ENCODE measurements around the gene CTNNA2. TPM values are rescaled to one million over a fixed set of nuclear protein-coding genes. Genes with fewer than 3 reads are reported as not detected.

CTNNA2 gene
- total RNA-seq, 4 donors from 2014 or later, result 0.40 to 1.7 (median 1.5) TPM; not detected in 1

DNA sequence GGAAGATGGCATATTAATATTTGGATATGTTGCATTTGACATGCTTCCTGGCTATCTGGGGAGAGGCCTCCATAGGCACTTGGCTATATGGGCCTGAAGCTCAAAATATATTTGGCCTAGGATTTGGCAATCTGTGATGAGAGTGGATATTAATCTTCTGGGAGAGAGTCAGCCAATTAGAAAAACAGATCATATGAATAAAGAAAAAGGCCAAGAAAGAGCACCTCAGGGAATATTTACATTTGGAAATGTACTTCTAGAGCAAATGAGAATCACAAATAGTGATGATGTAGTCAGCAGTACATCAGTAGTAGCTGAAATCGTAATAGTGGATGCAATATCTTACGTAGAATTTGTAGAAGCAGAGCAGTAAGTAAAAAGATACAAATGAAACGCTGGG, 277.0 kb downstream of the CTNNA2 start:
- Histone ChIP-seq H3K4me1 (peaks cover 0 to 17% (median 5%) of the 10 kb centered on the region in 4 donors), H3K4me3 (no peak overlapping the region), H3K27me3 (no peaks in the 10 kb centered on the region), H3K36me3 (no peaks in the 10 kb centered on the region), H3K9me3 (no peaks in the 10 kb centered on the region), H3K27ac (peak overlapping the region in 1 of 4 donors; percentile 6)
- no peak for DNase-seq
- TF ChIP-seq EP300 (IDR thresholded peaks at IDR 0.05; ENCODE audit: low read depth) (no peak), POLR2AphosphoS5 (IDR thresholded peaks at IDR 0.05) (no peak), POLR2A (IDR thresholded peaks at IDR 0.05) (no peak)
- TF ChIP-seq, protein P1, sequence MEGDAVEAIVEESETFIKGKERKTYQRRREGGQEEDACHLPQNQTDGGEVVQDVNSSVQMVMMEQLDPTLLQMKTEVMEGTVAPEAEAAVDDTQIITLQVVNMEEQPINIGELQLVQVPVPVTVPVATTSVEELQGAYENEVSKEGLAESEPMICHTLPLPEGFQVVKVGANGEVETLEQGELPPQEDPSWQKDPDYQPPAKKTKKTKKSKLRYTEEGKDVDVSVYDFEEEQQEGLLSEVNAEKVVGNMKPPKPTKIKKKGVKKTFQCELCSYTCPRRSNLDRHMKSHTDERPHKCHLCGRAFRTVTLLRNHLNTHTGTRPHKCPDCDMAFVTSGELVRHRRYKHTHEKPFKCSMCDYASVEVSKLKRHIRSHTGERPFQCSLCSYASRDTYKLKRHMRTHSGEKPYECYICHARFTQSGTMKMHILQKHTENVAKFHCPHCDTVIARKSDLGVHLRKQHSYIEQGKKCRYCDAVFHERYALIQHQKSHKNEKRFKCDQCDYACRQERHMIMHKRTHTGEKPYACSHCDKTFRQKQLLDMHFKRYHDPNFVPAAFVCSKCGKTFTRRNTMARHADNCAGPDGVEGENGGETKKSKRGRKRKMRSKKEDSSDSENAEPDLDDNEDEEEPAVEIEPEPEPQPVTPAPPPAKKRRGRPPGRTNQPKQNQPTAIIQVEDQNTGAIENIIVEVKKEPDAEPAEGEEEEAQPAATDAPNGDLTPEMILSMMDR (IDR thresholded peaks at IDR 0.05), result no peak
- in situ Hi-C loops (cut with MboI; ENCODE audit: low pct_ligation_motif_present in 1 of 4, low pct_unique_long_range_greater_than_20kb in 1 of 4, low sequenced_read_pairs in 3 of 4), result no loop called here
- intact Hi-C loops (cut with DNase I; ENCODE audit: low total_unique reads), result no loop called here
- 72 to 81% methylated on average over 3 of the region's 3 CpGs for WGBS, 2 donors (ENCODE audit: low coverage in 1 of 2)

DNA sequence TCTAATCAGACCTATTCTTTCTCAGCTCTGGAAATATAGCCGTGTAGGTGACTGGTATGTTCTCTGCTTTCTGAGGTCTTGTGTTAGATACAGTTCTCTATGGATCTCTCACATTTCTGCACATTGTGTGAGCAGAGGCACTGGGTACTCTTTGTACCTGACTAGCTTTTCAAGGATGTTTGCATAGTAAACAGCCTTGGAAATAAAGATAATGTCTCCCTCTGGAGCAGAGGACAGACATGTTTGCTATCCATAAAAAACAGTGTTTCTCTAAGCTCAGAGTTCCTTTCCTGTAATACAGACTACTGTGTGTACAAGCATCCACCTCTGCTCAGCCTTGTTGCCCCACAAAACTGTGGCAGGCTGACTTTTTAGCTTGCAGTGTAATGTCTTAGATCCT, 279.2 kb downstream of the CTNNA2 start:
- intact Hi-C loops (cut with DNase I; ENCODE audit: low total_unique reads) (no loop called here), in situ Hi-C loops (cut with MboI; ENCODE audit: low pct_ligation_motif_present in 1 of 4, low pct_unique_long_range_greater_than_20kb in 1 of 4, low sequenced_read_pairs in 3 of 4) (no loop called here)
- TF ChIP-seq, protein P1 (IDR thresholded peaks at IDR 0.05), result no peak
- no peak for TF ChIP-seq POLR2AphosphoS5 (IDR thresholded peaks at IDR 0.05)
- TF ChIP-seq POLR2A (IDR thresholded peaks at IDR 0.05), result no peak
- no peak for TF ChIP-seq EP300 (IDR thresholded peaks at IDR 0.05; ENCODE audit: low read depth)
- WGBS, 2 donors (ENCODE audit: low coverage in 1 of 2), result 25 to 66% methylated on average over 1 of the region's 1 CpG
- H3K4me1 ChIP-seq, result peaks cover 0 to 17% (median 5%) of the 10 kb centered on the region in 4 donors
- no peak overlapping the region for H3K4me3 ChIP-seq
- no peaks in the 10 kb centered on the region for H3K36me3 ChIP-seq
- H3K9me3 ChIP-seq, result no peaks in the 10 kb centered on the region
- peak overlapping the region in 1 of 4 donors; percentile 1 for H3K27ac ChIP-seq
- no peak for DNase-seq
- H3K27me3 ChIP-seq, result no peaks in the 10 kb centered on the region

DNA sequence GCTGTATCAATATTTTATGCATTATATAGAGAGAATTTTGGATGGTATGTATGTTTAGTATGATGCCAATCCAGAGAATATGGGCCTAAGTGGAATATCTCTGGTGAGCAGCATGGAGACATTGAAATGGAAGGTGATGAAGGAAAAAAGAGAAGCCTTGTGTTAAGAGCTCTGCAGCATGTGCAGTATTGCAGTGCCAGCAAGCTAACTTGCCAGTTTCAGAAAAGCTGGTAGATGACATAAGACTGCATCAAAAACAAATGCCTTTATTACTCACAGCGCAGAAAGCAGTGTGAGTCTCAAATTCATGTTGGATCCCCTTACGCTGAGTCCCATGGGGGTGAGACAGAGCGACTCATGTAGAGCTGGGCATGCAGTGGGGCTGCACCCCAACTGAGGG, 280.2 kb downstream of the CTNNA2 start:
- DNase-seq, result no peak
- Histone ChIP-seq H3K4me3 (no peak overlapping the region), H3K9me3 (no peaks in the 10 kb centered on the region), H3K27me3 (no peaks in the 10 kb centered on the region), H3K4me1 (peaks cover 0 to 17% (median 5%) of the 10 kb centered on the region in 4 donors), H3K27ac (no peak overlapping the region), H3K36me3 (no peaks in the 10 kb centered on the region)
- TF ChIP-seq, protein P1 (IDR thresholded peaks at IDR 0.05), result no peak
- TF ChIP-seq POLR2A (IDR thresholded peaks at IDR 0.05), result no peak
- no peak for TF ChIP-seq POLR2AphosphoS5 (IDR thresholded peaks at IDR 0.05)
- no peak for TF ChIP-seq EP300 (IDR thresholded peaks at IDR 0.05; ENCODE audit: low read depth)
- in situ Hi-C loops (cut with MboI; ENCODE audit: low pct_ligation_motif_present in 1 of 4, low pct_unique_long_range_greater_than_20kb in 1 of 4, low sequenced_read_pairs in 3 of 4), result no loop called here
- intact Hi-C loops (cut with DNase I; ENCODE audit: low total_unique reads), result no loop called here
- 87 to 100% methylated on average over 1 to 3 of the region's 3 CpGs for WGBS, 2 donors (ENCODE audit: low coverage in 1 of 2)

DNA sequence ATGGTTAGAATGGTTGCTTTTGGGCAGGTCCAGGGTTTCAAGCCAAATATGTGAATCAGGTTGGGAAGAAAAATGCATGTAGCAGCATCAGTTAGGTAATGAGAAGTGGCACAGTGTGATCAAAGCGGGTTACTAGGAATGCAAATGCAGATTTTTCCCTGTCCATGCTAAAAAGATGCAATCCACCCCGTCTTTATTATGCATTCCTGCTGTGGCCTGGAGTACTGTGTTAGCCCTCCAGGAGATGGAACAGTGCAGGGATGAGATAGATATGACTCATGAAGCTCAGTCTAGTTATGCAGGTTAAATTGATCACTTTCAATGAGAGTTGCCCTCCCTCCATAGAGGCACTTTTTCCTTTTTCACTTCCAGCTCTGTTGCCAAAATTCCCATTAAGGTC, 283.8 kb downstream of the CTNNA2 start:
- intact Hi-C loops (cut with DNase I; ENCODE audit: low total_unique reads), result no loop called here
- H3K4me3 ChIP-seq, result no peak overlapping the region
- no peaks in the 10 kb centered on the region for H3K9me3 ChIP-seq
- no peaks in the 10 kb centered on the region for H3K27me3 ChIP-seq
- peaks cover 0 to 8% (median 2%) of the 10 kb centered on the region in 4 donors for H3K4me1 ChIP-seq
- 70 to 94% methylated on average over 2 of the region's 2 CpGs for WGBS, 2 donors (ENCODE audit: low coverage in 1 of 2)
- TF ChIP-seq POLR2A (IDR thresholded peaks at IDR 0.05) (no peak), EP300 (IDR thresholded peaks at IDR 0.05; ENCODE audit: low read depth) (no peak), POLR2AphosphoS5 (IDR thresholded peaks at IDR 0.05) (no peak)
- TF ChIP-seq, protein P1 (IDR thresholded peaks at IDR 0.05), result no peak
- H3K27ac ChIP-seq, result no peak overlapping the region
- DNase-seq, result no peak
- H3K36me3 ChIP-seq, result no peaks in the 10 kb centered on the region
- in situ Hi-C loops (cut with MboI; ENCODE audit: low pct_ligation_motif_present in 1 of 4, low pct_unique_long_range_greater_than_20kb in 1 of 4, low sequenced_read_pairs in 3 of 4), result no loop called here

Data from transverse colon (tissue), 4 donors.